HEK293T (cell line): ENCODE results near the gene MPO.

Experiments
- BHLHE40 ChIP-seq: fragments of 450-650 bp; IDR thresholded peaks from 2 replicates; pipeline ENCODE4 v1.6.1; 2016; ENCODE audit warnings: mild to moderate bottlenecking, moderate library complexity, borderline replicate concordance
- FOXK2 ChIP-seq: fragments of 450-650 bp; IDR thresholded peaks from 2 replicates; pipeline ENCODE4 v1.6.1; 2016; ENCODE audit warnings: mild to moderate bottlenecking
- L3MBTL2 ChIP-seq: fragments of 450-650 bp; conservative IDR thresholded peaks from 2 replicates; pipeline ENCODE4 v1.6.1; 2016; ENCODE audit warnings: mild to moderate bottlenecking
- SUZ12 ChIP-seq: fragments of 450-650 bp; IDR thresholded peaks from 2 replicates; pipeline ENCODE4 v1.6.1; 2016; ENCODE audit warnings: mild to moderate bottlenecking

DNA sequence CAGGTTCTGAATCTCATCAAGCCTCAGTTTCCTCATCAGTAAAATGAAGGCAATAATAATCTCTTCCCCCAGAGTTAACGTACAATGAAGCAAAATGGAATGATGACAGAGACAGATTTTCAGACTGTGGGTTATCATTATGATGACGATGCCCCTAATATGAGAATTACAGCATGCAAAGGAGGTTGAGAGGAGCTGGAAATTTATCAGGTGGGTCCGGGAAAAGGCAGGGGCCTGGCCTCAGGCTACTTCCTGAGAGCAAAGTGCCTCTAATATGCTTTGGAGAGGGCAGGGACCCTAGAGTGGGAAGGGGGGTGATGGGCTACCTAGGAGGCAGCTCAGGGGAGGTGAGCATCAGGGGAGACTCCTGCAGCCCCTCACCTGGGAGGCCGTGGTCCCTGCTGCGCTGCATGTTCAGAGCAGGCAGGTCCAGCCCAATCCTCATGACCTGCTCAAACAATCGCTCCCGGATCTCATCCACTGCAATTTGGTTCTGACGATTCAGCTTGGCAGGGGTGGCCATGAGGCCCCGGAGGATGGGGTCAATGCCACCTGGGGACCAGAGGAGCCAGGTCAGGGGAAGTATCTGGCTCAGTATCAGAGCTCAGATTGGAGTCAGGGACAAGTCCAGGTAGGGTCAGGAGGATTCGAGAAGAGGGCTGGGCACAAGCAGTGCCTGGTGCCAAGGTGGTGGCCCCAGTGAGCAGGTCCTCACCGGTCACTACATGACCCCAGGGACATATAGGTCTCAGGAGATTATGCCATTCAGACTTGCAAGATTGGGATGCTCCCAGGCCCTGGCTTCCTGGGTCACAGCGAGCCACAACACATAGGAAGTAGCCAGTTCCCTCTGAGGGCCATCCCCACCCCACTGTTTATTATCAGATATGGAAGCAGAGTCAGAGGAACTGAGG is 8.1 kb downstream of the MPO start:
- TF ChIP-seq L3MBTL2, result no peak
- no peak for TF ChIP-seq FOXK2
- no peak for TF ChIP-seq SUZ12
- TF ChIP-seq BHLHE40, result no peak
